Peyer's patch (tissue), 4 donors: ENCODE data around the gene EIF3C. TPM values are rescaled to one million over a fixed set of nuclear protein-coding genes. Genes with fewer than 3 reads are reported as not detected.
"Not testable (repeated sequence)": the region's sequence is repeated elsewhere in the genome, so short reads cannot be mapped to it uniquely, and the experiment has no call there.

Experiments
- DNase-seq, 3 donors: peaks; one replicate each; pipeline ENCODE4 v3.0.0-alpha.2; 2017 to 2019
- H3K27ac ChIP-seq, 4 donors: fragments of 200-600 bp; sonication (generic); one replicate each; pipeline ENCODE4 v1.5.1; 2016 to 2019
- H3K27me3 ChIP-seq, 2 donors: fragments of 200-600 bp; sonication (generic); one replicate each; pipeline ENCODE4 v1.5.1; 2019
- H3K36me3 ChIP-seq, 3 donors: fragments of 200-600 bp; sonication (generic); one replicate each; pipeline ENCODE4 v1.5.1; 2016 to 2019
- H3K4me1 ChIP-seq, 4 donors: fragments of 200-600 bp; sonication (generic); one replicate each; pipeline ENCODE4 v1.5.1; 2016 to 2019
- H3K4me3 ChIP-seq, 4 donors: fragments of 200-600 bp; sonication (generic); 1 replicate in 3 of 4; 2 replicates in 1 of 4; pipeline ENCODE4 v1.5.1; 2016 to 2019; ENCODE audit warnings: mild to moderate bottlenecking in 1 of 4
- H3K9me3 ChIP-seq, 4 donors: fragments of 200-600 bp; sonication (generic); one replicate each; pipeline ENCODE4 v1.5.1; 2016 to 2019; ENCODE audit warnings: mild to moderate bottlenecking in 1 of 4
- total RNA-seq, 4 donors: library from RNA; depleted of rRNA; stranded (reverse); fragments of >200 nt; gene quantifications; one replicate each; pipeline ENCODE4 v1.1.0, GENCODE V29; 2016

Gene EIF3C, protein sequence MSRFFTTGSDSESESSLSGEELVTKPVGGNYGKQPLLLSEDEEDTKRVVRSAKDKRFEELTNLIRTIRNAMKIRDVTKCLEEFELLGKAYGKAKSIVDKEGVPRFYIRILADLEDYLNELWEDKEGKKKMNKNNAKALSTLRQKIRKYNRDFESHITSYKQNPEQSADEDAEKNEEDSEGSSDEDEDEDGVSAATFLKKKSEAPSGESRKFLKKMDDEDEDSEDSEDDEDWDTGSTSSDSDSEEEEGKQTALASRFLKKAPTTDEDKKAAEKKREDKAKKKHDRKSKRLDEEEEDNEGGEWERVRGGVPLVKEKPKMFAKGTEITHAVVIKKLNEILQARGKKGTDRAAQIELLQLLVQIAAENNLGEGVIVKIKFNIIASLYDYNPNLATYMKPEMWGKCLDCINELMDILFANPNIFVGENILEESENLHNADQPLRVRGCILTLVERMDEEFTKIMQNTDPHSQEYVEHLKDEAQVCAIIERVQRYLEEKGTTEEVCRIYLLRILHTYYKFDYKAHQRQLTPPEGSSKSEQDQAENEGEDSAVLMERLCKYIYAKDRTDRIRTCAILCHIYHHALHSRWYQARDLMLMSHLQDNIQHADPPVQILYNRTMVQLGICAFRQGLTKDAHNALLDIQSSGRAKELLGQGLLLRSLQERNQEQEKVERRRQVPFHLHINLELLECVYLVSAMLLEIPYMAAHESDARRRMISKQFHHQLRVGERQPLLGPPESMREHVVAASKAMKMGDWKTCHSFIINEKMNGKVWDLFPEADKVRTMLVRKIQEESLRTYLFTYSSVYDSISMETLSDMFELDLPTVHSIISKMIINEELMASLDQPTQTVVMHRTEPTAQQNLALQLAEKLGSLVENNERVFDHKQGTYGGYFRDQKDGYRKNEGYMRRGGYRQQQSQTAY
- 100 to 1,000 TPM; 157 to 700 (median 233) TPM for total RNA-seq

DNA sequence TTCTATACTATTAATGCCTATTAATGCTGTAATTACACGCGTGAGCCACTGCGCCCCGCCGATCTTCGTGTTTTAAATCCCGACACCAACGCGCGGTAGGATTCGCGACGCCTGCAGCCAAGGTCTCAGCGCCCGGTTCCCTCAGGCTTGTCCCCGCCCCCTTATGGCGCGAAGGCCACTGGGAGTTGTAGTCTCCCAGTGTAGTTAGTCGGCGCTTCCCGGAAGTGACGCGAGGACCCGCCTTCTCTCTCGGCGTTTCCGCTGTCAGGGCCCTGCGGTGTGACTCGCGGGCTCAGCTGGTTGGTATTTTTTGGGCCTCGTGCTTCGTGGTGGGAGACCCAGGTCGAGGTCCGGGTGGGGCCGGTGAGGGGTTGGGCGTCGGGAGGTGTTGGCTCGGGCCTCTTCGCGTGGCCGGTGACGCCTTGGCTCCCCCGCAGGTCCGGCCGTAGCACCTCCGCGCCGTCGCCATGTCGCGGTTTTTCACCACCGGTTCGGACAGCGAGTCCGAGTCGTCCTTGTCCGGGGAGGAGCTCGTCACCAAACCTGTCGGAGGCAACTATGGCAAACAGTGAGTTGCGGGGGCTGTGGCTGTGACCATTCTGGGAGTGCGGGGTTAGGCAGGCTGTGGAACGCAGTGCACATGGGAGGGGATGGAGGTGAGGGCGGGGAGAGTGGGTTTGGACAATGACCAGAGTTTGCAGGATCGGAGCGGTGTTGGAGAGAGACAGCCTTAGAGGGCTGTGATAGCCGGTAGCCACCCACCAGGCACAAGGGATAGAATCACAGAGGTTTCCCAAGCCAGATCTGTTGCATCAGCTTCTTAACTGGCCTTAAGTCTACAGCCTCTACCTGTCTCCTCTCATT is at the start of gene EIF3C:
TSS of gene EIF3C (plus strand) at position 245 of the 864 bp plus-strand sequence. CDS start at position 468, 223 bp downstream.
- not testable (repeated sequence) for H3K36me3 ChIP-seq, H3K27me3 ChIP-seq, H3K9me3 ChIP-seq, DNase-seq, H3K4me1 ChIP-seq, H3K27ac ChIP-seq
- peak within 1 kb of the TSS in 1 of 4 donors; percentile 39 for H3K4me3 ChIP-seq

GRCh38 chr16:28666264-28666663 is 45.0 kb upstream of the EIF3C start:
- H3K27ac ChIP-seq, H3K4me3 ChIP-seq, H3K9me3 ChIP-seq, H3K27me3 ChIP-seq, H3K4me1 ChIP-seq, H3K36me3 ChIP-seq, DNase-seq: not testable (repeated sequence)

GRCh38 chr16:28667480-28667879 is 43.8 kb upstream of the EIF3C start:
- not testable (repeated sequence) for DNase-seq, H3K9me3 ChIP-seq, H3K4me1 ChIP-seq, H3K4me3 ChIP-seq, H3K36me3 ChIP-seq, H3K27me3 ChIP-seq, H3K27ac ChIP-seq

DNA sequence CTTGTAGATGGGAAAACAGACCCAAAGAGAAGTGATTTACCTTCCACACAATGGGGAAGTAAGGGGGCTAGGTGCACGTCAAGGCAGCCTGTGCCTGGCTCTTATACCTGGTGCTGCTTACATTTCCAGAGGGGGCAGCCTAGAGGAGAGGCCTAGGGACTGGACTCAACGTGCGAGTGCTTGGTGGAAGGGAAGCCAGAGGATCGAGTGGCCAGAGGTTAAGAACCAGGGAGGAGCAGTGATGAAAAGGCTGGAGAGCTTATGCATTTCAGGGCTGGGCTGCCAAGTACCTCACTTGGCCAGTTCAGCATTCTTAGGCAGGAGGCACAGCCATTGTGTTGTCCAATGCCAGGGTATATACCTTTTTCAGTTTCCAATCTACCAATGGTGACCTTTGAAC is 43.1 kb upstream of the EIF3C start:
- not testable (repeated sequence) for H3K27me3 ChIP-seq, H3K27ac ChIP-seq, DNase-seq, H3K4me1 ChIP-seq, H3K36me3 ChIP-seq, H3K9me3 ChIP-seq, H3K4me3 ChIP-seq

DNA sequence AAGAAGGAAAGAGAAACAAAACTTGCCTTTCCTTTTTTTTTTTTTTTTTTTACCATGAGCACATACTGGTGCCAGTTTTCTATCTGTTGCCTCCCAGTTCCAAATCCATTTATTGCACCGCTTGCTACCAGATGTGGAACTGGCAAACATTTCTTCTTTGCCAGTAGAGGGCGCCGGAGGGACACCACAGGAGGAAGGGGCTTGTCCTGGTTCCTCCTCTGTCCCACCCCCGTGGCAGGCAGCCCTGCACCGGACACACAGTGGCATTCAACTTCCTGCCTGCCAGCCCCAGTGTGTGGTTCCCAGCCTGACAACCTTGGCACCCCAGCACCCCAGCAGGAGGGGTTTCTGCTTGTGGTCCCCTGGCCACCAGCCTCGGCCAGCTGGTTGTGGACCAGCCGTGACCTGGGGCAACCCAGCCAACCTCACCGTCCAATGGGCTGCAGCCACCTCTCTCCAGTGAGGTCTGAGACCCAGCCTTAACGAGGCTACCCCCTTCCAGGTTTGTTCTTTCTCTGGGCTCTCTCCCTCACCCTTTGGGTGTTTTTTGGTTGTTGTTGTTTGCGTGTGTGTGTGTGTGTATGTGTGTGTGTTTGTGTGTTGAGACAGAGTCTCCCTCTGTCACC is 22.8 kb upstream of the EIF3C start:
- not testable (repeated sequence) for H3K4me1 ChIP-seq, H3K27ac ChIP-seq, H3K9me3 ChIP-seq, DNase-seq, H3K36me3 ChIP-seq, H3K4me3 ChIP-seq, H3K27me3 ChIP-seq

DNA sequence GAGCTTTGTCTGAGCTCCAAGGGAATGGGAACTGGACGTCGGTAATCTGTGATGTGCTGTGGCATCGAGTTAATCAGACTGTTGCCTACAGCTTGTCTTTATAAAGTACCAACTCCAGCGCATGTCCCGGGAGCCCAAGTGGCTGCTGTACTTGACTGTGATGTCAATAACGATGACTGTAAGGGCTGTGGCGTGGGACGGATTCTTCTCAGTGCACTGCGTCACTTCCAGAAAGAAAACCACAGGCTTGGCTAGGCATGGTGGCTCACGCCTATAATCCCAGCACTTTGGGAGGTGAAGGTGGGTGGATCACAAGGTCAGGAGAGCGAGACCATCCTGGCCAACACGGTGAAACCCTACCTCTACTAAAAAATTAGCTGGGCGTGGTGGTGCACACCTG is 21.8 kb upstream of the EIF3C start:
- not testable (repeated sequence) for DNase-seq, H3K4me3 ChIP-seq, H3K9me3 ChIP-seq, H3K27me3 ChIP-seq, H3K36me3 ChIP-seq, H3K4me1 ChIP-seq, H3K27ac ChIP-seq

DNA sequence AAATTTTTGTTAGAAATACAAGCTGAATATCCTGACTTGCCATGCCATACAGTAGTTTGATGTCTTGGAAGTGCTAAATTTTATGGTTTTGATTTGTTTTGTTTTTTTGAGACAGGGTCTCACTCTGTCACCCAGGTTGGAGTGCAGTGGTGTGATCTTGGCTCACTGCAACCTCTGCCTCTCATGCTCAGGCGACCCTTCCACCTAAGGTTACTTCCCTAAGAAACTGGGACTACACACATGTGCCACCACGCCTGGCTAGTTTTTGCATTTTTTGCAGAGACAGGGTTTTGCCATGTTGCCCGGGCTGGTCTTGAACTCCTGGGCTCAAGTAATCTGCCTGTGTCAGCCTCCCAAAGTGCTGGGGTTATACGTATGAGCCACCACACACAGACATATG is 19.5 kb upstream of the EIF3C start:
- DNase-seq = peak in 1 of 3 donors; percentile 17
- not testable (repeated sequence) for H3K36me3 ChIP-seq, H3K27me3 ChIP-seq, H3K27ac ChIP-seq, H3K4me1 ChIP-seq, H3K9me3 ChIP-seq, H3K4me3 ChIP-seq

- not testable (repeated sequence) for H3K4me3 ChIP-seq, H3K27me3 ChIP-seq, H3K9me3 ChIP-seq, DNase-seq, H3K27ac ChIP-seq, H3K4me1 ChIP-seq, H3K36me3 ChIP-seq
Measured at GRCh38 chr16:28693257-28693950, 17.9 kb upstream of the EIF3C start.

DNA sequence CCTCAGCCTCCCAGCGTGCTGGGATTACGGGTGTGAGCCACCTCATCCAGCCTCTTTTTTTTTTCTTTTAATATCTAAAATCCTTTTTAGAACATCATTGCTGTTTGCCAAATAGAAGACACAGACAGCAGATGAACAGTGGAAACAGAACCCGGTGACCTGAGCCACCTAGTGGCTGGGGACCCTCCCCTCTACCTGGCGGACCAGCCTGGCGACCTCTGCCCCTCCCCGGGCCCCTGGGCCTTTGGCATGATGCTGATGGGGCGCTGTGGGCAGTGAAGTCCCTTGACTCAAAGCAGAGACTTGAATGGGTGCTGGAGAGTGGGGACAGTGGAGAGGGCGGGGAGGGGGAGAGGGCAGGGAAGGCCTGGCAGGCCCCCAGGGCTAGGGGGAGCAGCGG is 11.5 kb upstream of the EIF3C start:
- not testable (repeated sequence) for H3K9me3 ChIP-seq

GRCh38 chr16:28700349-28700748 is 10.9 kb upstream of the EIF3C start:
- not testable (repeated sequence) for H3K36me3 ChIP-seq, H3K4me1 ChIP-seq, H3K27ac ChIP-seq, H3K27me3 ChIP-seq, H3K9me3 ChIP-seq, H3K4me3 ChIP-seq
- peak in 1 of 3 donors; percentile 0 for DNase-seq

More for the DNA sequence above, 11.5 kb upstream of the EIF3C start:
- not testable (repeated sequence) for H3K36me3 ChIP-seq, DNase-seq, H3K27ac ChIP-seq, H3K27me3 ChIP-seq, H3K4me1 ChIP-seq, H3K4me3 ChIP-seq

- H3K36me3 ChIP-seq, H3K4me3 ChIP-seq, H3K27ac ChIP-seq, H3K9me3 ChIP-seq, H3K4me1 ChIP-seq, H3K27me3 ChIP-seq, DNase-seq: not testable (repeated sequence)
Measured at GRCh38 chr16:28701384-28701783, 9.9 kb upstream of the EIF3C start.

DNA sequence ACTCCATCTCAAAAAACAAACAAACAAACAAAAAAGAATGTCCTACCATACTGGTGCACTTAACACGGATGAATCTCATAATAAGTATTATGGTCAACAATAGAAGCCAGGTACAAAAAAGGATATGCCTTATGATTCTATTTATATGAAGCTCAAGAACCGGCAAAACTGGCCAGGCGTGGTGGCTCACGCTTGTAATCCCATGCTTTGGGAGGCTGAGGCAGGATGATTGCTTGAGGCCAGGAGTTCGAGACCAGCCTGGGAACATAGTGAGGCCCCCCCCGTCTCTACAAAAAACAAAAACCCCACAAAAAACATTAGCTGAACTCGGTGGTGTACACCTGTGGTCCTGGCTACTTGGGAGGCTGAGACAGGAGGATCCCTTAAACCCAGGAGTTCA is 7.0 kb upstream of the EIF3C start:
- H3K4me3 ChIP-seq, H3K27ac ChIP-seq, H3K36me3 ChIP-seq, DNase-seq, H3K4me1 ChIP-seq, H3K9me3 ChIP-seq, H3K27me3 ChIP-seq: not testable (repeated sequence)

GRCh38 chr16:28722852-28723650 is 11.8 kb downstream of the EIF3C start:
- H3K36me3 ChIP-seq, H3K27me3 ChIP-seq, DNase-seq, H3K27ac ChIP-seq, H3K4me3 ChIP-seq, H3K9me3 ChIP-seq, H3K4me1 ChIP-seq: not testable (repeated sequence)
